ENCODE measurements around the gene AADACL4.
A peak's percentile ranks its signal among the peaks of the same experiment; 100 is the strongest.

Gene AADACL4

DNA sequence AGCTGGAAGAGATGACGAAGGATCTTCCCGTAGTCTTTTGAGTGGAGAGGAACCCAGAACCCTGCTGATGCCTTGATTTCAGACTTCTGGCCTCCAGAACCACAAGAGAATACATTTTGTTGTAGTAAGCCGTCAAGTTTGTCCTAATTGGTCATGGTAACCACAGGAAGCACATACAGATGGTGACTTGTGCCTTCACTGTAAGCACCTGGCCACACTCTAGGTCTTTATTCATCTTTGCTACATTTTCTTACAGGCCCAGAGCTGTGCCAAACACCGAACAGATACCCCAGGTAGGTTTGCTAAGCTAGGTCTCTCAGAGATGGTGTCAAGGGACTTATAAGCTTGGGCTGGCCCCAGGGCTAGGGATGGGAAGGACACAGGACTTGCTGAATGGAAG is 30.7 kb upstream of the AADACL4 start:
- DNase-seq (ENCODE audit: low read depth): no peak

DNA sequence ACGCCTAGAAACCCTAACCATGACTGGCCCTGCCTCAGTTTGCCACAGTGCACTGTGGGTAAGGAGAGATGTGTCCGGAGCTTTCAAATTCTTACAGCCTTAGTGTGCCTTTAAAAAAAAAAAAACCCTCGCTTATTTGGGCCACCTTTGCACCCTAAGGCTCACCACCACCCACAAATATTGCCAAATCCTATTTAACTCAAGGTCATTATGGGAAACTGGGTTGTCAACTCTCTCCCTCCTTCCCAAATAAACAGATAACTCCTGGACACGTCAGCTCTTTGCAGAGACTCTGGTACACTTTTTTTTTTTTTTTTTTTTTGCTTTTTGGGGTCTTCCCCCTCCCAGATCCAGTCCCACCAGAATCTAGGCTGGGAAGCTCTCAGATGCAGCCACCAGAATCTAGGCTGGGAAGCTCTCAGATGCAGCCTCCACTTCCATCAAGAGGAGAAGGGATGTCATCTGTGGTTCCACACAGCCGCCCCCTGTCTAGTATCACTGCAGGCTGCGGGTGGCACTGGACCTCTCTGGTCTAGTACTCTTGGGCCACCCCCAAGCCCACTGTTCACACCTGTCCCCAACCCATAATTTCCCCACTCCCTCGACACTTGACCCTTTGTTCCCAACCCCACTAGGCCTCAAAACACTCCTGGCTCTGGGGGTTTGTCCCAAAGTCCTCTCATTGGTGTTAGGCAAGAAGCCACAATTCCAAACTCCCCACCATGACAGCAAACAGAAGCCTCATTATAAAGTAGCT is 29.3 kb upstream of the AADACL4 start:
- DNase-seq (ENCODE audit: low read depth): no peak

DNA sequence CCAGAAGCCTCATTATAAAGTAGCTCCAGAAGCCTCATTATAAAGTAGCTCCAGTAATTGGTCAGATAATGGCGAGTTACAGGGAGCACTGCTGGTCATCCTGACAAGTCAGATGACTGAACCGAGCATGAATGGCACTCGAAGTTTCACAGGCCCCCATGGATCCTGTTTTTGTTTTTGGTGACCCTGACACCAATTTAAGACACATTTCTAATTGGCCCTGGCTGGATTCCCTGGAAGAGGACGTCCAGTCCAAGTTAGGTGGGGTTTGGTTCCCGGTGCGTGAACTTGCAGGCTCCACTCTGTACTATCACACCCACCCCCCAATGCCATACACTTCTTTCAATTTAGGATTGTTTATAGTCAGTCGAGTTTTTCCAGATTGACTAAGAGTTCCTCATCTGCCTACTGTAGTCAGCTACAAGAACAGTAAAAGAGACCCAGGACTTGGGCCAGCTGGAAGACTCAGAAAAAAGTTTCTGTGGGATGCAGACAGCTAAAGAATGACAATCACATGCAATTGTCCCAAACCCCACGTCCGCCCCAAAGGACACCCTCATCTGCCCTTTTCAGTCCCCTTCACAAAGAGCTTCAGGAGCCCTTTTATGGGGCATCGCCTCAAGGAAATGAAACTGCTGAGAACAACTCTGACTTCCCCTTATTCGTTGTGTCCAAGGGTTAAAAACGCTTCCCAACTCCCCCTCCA is 28.6 kb upstream of the AADACL4 start:
- DNase-seq (ENCODE audit: low read depth): no peak

DNA sequence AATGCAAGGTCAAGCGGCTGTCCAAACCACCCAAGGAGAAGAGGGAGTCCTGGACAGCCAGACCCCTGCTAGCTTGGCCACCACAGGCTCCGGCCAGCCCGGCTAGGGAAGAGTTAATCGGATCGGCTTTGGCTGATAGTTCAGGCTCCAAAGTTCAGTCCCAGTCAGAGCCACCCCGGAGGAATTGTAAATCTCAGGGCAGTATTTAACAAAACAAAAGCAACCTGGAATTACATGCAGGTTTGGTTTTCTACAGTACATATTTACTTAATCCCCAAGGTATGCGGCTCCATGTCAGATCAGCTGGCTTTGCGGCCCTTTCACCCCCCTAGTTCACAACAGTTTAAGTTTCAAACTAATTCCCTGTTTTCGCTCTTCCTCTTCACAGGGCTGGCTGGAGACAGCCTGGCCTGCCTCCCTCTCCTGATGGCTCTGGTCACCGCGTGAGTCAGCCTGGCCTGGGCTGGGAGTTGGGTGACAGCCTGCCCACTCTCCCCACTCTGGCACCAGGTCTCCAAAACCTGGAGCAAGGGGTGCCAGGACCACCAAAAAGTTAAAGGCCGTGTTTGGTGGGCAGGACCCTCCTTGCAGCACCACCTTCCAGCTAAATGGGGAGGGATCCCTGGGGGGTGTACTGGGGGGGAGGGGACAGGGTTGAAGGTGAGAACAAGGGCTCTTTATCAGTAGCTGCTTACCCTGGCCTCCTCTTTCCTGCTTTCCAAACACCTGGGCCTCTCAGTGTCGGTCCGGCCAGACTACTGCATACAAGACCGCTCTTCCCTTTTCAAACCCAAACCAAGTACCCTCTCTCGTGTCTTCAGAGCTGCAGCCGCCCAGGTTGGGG is 27.8 kb upstream of the AADACL4 start:
- DNase-seq (ENCODE audit: low read depth): no peak

DNA sequence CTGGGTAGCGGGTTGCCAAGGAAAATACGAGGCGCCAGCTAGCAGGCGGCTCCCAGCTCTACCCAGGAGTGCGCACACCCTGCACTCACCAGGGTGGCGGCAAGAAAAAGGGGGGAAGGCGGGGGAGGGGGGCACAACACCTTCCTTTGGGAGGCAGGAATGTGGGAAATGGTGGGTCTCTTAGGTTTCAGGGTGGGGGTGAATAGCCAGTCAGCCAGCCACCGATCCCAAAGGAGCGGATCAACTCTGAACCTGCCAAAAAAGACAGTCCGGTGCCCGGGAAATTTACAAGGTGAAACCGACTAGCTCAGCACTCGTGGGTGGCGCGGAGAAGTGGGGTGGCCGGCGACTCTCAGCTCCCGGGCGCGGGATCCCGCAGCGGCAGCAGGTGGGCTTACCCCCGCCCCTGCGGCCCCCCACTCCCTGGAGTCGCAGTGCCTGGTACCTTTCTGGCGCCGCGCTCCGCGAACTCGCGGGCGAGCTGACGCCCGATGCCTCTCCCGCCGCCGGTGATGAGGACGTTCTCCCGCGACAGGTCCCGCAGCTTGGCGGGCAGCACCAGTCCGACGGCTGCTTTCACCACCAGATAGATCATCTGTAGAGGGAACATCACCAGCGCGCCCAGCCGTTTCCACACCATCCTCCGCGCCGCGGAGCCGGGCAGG is 27.0 kb upstream of the AADACL4 start:
- DNase-seq (ENCODE audit: low read depth): no peak

DNA sequence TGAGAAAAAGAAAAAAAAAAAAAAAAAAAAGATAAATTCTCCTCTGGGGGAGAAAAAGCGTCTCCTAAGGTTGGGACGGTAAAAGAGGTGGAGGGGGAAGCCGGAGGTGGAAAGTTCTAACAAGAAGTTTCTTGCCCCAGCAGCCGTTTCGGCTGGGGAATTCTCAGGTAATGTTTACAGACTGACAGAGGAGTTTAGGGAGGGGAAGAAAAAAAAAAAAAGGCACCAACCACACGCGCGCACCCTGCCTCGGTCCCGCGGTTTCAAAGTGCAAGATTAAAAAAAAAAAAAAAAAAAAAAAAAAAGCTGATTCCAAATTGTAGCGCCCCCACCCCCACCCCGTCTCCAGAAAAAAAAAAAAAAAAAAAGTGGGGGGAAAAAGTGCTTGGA is 26.4 kb upstream of the AADACL4 start:
- DNase-seq (ENCODE audit: low read depth): peak; percentile 30

DNA sequence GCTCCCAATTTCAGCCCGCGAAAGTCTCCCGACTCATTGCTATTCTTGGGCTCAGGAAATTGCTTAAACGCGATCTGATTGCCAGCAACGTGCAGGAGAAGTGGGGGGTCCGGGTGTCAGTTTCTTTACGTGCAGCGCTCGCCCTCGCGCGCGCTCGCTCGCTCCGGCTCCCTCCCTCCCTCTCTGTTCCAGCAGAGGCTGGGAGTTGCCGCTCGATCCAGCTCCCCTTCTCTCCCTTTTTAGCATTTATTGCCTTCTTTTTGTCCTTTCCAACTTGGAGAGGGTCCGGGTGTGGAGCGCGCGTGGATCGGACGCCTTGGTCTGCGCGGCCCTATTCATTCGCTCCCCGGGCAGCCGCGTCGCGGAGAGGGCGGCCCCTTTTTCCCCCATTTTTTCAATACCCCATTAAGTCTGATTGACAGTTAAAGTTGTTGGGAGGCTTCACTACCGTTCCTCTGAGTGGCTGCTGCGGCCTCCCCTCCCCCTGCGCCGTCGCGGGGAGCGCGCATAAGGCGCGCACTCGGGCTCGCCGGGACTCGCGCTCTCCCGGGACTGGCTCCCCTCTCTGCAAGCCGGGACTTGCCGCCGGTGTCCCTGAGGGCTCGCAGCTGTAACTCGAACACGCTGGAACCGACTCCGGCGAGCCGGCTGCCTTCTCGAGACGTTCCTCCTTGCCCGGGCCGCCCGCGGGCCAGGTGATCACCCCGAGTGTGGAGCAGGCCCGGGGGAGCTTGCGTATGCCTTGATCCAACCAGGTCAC is 25.8 kb upstream of the AADACL4 start, which contains the start of gene DHRS3:
DHRS3 (minus strand) TSS at position 310 of the 760 bp plus-strand sequence. CDS start 862 bp downstream, outside the sequence.
- peak; percentile 34 for DNase-seq (ENCODE audit: low read depth)

DNA sequence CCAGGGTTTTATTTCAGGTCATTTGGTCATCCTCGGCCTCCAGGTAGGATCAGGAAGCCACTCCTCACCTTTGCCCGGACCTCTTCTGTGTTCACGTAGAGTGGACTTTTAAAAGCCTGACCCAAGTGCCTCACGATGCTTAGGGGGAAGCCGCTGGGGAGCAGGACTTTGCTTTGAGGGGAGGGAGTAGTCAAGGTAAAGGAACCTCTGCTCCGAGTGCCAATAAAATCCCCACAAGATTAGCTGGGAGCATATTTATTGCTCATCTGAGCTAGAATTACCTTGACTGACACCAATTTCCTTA is 25.3 kb upstream of the AADACL4 start:
- no peak for DNase-seq (ENCODE audit: low read depth)

DNA sequence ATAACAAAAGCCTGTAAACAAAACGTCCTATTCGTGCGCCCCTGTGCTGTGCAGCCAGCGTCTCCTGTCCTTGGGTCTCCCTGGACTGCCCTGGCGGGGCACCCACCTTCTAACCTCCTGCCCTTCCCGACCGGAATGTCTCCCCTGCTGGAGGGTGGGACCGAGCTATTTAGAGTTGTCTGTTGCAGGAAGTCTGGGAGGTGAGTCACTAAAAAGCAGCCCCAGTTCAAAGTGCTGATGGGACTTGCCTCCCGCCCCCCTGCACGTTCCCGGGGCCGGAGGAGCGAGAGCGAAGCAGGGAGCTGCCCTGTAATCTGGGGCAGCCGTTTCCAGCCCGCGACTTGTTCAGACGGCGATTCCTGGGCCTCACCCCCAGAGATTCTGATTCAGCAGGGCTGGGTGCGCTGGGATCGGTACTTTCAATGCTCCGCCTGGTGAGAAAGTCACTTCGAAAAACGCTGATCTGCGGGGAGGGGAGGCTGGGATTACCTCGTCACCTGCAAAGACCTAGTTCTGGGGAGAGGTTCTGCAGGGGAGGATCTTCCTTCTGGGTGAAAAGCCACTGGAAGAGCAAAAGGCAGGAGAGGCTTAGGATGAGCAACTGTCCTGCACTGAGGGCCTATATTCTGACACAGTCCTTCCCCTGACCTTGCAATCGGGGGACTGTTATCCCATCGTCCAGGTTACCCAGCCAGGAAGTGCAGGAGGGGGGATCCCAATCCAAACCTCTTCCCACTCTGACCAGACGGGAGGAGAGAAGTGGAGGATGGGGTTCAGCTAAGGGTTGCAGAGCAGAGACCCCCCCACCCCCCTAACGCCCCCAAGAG is 24.7 kb upstream of the AADACL4 start:
- DNase-seq (ENCODE audit: low read depth): peak; percentile 35

DNA sequence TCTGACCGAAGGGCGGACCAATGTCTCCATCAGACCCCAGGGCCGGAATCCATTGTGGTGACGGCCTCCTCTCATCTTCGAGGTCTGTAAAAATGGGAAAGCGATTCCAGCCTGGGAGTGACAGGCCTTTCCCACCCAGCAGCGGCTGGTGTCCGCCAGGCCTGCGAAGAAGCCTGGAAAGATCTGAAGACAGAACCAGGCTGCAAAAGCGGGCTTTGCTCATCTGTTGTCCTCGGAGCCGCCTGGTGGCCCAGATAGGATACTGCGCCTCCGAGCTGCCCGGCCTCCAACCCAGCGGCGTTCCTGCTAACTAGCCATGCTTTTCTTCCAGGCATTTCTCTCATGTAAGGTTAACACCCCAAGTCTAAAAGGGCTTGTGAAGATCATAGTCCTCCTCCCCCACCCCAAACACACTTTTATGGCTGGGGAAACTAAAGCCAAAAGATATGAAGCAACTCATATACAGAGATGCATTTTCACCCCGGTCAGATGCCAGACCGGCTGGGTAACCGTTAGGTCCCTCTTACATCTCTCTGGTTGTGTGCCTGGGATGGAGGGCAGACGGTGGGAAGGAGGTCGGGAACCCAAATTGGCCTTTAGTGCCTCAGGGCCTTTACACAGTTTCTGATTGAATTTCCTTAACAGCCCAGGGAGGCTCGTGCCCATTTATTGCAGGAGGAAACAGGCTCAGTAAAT is 23.9 kb upstream of the AADACL4 start:
- peak; percentile 62 for DNase-seq (ENCODE audit: low read depth)

DNA sequence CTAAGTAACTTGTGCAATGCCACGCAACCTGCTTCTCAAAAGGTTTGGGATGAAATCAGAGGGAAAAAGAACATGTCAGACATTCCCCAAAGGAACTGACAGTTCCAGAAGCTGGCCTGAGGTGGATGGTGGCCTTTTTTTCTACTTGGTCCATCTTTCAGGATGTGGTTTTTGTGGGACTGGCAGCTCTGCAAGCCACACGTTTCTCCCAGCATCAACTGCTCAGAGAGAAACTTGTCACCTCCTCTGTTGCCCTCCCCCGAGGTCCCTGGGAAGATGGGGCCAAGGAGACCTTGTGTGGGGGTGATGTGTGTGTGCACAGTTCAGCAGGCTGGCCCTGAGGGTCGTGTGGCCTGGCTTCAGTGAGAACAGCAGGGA is 23.4 kb upstream of the AADACL4 start:
- no peak for DNase-seq (ENCODE audit: low read depth)

DNA sequence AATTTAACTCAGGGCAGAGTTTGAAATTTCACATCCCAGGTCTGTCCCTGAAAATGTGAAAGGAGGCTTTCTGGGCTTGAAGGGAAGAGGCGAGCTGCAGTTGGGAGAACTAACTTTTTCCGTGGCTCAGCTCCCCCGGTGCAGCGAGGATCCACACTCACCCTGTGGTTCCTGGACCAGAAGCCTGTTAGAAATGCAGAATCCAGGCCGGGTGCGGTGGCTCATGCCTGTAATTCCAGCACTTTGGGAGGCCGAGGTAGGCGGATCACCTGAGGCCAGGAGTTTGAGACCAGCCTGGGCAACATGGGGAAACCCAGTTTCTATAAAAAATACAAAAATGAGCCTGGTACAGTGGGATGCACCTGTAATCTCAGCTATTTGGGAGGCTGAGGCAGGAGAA is 23.0 kb upstream of the AADACL4 start:
- DNase-seq (ENCODE audit: low read depth): no peak

DNA sequence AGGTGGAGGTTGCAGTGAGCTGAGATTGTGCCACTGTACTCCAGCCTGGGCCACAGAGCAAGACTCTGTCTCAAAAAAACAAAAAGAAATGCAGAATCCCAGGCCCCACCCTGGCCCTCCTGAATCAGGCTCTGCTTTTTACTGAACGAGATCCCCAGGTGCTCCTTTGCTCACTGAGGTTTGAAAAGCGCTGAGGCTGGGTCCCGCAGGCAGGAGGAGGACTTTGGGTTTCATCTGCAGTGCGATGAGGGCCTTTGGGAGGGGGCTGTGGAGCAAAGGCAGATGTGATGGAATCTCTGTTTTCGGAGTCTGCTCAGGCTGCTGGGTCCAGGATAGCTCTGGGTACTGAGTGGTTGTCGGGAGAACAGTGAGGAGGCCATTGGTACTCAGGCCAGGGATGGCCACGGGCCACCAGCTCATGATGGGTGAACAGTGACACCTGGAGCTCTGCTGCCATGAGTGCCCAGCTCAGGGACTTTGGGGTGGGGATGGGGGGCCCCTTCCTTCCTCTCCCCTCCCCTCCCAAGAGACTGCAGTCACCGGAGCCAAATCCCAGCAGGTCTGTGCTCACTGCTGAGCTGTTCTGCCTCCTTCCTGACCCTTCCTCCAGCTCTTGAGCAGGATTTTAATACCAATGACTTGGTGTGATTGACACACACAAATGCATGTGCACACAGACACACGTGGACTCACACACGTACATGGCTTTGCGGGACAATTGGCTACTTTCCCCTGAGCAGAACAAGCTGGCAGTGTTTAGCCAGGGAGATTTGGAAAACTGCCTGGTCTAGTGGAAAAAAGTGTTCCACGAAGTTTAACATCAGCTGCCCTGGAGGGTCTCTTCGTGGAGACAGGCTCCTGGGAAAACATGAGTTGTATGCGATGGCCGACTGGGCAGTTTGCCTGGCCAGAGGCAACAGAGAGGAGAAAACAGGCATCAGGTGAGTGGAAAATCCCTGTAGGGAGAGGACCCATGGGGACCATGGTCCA is 22.2 kb upstream of the AADACL4 start:
- DNase-seq (ENCODE audit: low read depth): no peak

DNA sequence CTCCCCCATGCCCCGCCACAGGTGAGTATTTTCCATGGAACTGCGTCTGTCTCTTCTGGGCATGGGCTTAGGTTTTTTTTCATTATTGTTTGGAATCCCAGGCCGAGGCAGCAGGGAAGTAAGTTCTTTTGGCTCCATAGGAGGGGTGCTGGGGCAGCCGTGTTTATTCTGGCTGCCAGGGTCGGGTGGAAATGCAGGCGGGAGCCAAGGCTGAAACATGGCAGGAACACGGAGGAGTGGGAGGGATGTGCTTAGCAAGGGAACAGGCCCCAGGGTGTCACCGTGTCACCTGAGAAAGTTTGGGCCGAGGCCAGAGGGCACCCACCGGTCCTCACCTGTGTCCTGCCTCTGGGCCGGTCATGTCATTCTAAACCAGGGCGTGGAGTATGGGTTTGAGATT is 21.4 kb upstream of the AADACL4 start:
- no peak for DNase-seq (ENCODE audit: low read depth)

DNA sequence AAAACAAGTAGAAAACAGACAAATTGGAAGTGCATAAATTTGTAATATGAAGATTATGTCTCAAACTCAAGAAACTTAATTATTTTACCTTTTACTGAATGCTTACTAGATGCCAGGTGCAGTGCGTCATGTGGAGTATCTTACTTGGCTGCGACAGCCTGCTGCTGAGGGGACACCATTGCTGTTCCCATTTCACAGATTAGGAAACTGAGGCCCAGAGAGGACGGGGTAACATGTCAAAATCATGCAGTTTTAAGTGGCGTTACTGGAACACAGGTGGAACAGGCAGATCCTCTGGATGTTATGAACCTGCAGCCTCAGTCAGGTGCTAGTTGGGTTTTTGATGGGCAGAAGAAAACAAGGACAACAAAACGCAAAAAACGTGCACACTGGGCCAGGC is 18.6 kb upstream of the AADACL4 start:
- DNase-seq (ENCODE audit: low read depth): no peak

DNA sequence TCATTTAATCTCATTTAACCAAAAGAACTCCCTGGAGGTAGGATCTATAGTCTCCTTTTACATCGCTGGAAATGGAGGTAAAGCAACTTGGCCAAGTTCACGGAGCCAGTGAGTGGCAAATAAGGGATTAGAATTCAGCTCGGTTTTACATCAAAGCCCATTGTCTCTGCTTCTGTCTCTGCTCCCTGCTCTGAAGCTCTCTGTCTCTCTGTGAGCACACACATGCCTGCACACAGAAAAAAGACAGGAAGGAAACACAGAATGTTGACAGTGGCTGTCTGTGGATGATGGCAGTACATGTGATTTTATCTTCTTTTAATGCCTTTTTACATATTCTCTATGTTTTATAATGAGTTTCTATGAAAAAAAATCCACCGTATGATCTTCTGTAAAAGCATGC is 17.0 kb upstream of the AADACL4 start:
- no peak for DNase-seq (ENCODE audit: low read depth)

DNA sequence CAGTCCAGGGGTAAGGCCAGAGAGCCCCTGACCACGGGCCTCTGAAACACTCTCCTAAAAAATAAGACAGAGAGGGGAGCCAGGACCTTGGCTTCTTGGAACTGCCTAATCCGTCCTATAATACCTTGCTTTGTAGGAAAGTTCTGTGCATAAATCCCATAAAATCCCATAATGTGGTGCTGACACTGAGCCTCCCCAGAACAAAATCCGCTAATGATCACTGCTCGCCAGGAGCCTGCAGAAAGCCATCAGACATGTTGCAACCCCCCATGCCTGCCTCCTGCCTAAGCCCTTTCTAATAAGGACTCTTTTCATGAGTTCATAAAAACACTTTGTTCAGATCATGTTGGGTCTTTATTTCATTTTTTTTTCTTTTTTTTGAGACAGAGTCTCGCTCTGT is 16.6 kb upstream of the AADACL4 start:
- no peak for DNase-seq (ENCODE audit: low read depth)

DNA sequence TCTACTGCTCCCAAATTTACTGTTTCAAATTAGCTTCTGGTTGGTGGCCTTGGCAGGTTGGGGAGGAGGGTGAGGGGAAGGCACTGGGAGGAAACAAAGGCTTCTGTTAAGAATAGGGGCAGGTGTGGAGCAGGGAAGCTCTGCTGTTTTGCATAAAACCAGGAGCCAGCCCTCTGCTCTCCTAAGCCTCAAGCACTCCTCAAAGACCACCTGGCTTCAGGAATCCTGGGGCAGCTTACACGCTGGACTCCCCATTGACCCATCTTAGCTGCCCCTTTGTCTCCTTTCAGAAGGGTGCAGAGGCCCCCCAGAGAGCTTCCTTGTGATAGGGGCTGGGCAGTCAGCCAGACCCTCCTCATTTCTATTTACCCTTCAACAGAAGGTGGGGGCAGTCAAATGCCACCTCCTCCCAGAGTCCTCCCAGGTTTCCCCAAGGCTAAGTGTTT is 14.4 kb upstream of the AADACL4 start:
- no peak for DNase-seq (ENCODE audit: low read depth)
